GM18520 (cell line): ENCODE results near the gene RPGRIP1L.

ENCODE experiments used
- ATAC-seq: cut with Tn5 transposase; IDR thresholded peaks from one replicate; pipeline ENCODE4 v1.9.1; 2021; ENCODE audit not compliant: unreplicated experiment

Gene RPGRIP1L

GRCh38 chr16:53608094-53608493 lies 95.6 kb downstream of the RPGRIP1L start:
- ATAC-seq: no peak

DNA sequence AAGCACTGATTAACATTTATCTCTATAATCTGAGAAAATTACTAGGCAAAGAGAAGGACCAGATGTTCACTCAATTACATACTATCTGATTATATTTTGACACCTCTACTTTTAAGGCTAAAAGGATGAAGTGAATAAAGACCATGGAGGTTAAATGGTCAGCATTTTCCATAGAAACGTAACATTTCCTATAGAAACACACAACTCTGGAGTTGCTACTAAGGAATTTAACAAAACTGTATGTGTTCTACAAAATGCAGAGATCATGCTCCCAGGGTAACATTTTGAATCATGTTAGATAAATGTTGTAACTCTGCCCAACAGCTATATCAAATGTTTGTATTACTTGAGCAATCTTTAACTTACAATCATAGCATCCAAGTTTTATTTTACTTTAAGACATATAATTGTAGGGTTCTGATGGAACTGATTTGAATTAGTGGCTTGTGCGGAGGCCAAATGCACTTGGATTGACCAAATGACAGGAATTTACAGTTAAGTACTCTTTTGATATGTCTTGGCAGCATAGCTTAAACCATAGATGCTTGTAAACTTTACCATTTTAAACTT lies 97.7 kb downstream of the RPGRIP1L start:
- no peak for ATAC-seq

GRCh38 chr16:53605356-53605755 lies 98.3 kb downstream of the RPGRIP1L start:
- no peak for ATAC-seq

GRCh38 chr16:53601961-53602360 lies 101.7 kb downstream of the RPGRIP1L start:
- ATAC-seq: no peak

- ATAC-seq: no peak
These were observed 103.0 kb downstream of the RPGRIP1L start for GRCh38 chr16:53600616-53601015.

DNA sequence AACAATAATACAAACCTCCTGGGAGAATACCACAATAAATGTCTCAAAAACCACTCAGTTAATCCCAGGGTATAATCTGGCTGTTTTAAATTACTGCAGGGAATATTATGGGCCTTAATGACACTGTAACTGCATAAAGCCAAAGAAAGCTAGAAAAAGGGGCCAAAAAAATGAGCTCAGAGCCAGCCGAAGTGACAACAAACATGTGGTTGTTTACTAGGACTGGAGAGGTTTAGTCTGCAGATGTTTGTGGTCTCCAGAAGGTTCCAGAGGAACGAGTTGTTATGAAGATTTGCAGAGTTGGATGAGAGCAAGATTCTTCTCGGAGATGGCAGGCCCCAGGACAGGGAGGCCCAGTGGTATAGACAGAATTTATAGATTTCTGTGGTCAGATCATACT lies 103.5 kb downstream of the RPGRIP1L start:
- no peak for ATAC-seq

- ATAC-seq: no peak
These were observed 104.1 kb downstream of the RPGRIP1L start for GRCh38 chr16:53599548-53599947.

- ATAC-seq: no peak
These were observed 105.0 kb downstream of the RPGRIP1L start for GRCh38 chr16:53598511-53599275.

DNA sequence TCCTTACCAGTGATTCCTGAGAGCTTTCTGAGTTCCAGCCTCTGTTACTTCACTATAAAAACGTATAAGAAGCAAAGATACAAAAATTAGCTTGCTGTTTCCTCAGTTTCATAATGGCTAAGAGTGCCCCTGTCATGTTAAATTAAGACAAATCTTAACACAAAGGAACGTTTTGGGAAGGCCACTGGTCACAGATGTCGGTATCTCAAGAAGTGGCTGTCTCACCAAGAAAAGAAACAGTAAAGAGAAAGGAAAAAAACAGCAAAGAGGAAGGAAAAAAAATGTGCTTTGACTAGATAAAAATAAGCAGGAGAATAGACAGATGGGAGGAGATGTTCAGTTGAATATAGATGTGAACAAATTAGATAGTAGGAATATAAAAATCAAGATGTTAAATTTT lies 105.9 kb downstream of the RPGRIP1L start:
- no peak for ATAC-seq

GRCh38 chr16:53588081-53588648 lies 115.5 kb downstream of the RPGRIP1L start:
- no peak for ATAC-seq

DNA sequence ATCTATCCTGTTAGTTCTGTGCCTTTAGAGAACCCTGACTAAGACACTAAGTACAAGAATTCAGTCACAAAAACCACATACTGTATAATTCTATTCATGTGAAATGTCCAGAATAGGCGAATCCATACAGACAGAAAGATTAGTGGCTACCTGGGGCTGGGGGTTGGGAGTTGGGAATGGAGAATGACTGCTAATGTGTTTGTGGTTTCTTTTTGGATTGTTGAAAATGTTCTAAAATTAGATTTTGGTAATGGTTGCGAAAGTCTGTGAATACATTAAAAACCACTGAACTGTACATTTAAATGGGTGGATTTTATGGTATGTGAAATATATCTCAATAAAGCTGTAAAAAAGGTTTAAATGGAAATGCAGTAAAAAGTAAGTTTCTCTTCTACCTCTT lies 120.3 kb downstream of the RPGRIP1L start:
- ATAC-seq: no peak

- no peak for ATAC-seq
These were observed 121.9 kb downstream of the RPGRIP1L start for GRCh38 chr16:53581784-53582183.

- ATAC-seq: no peak
These were observed 123.4 kb downstream of the RPGRIP1L start for GRCh38 chr16:53580038-53580802.

- no peak for ATAC-seq
These were observed 126.8 kb downstream of the RPGRIP1L start for GRCh38 chr16:53576904-53577303.

- no peak for ATAC-seq
These were observed 127.4 kb downstream of the RPGRIP1L start for GRCh38 chr16:53576210-53576609.

GRCh38 chr16:53571763-53572162 lies 131.9 kb downstream of the RPGRIP1L start:
- no peak for ATAC-seq

- ATAC-seq: no peak
These were observed 137.0 kb downstream of the RPGRIP1L start for GRCh38 chr16:53566552-53567245.

- no peak for ATAC-seq
These were observed 138.3 kb downstream of the RPGRIP1L start for GRCh38 chr16:53565296-53565863.

- ATAC-seq: no peak
These were observed 140.2 kb downstream of the RPGRIP1L start for GRCh38 chr16:53563426-53563825.

- ATAC-seq: no peak
These were observed 142.4 kb downstream of the RPGRIP1L start for GRCh38 chr16:53561101-53561888.
